ENCODE results near the gene IMPACT. TPM values are rescaled to one million over a fixed set of nuclear protein-coding genes. Genes with fewer than 3 reads are reported as not detected.

IMPACT gene
- total RNA-seq, 4 donors from 2014 or later: 28.5 to 34.1 (median 32.6) TPM

GRCh38 chr18:24420551-24420950 is 5.9 kb upstream of the IMPACT start:
- intact Hi-C loops (cut with DNase I): loop anchor here (10.0 kb wide), 1 partner anchor 66 kb away; no protein-coding TSS in a partner anchor
- Histone ChIP-seq H3K36me3 (no peaks in the 10 kb centered on the region), H3K9me3 (no peaks in the 10 kb centered on the region), H3K27me3 (peaks cover 3% of the 10 kb centered on the region), H3K4me1 (no peaks in the 10 kb centered on the region), H3K27ac (no peak overlapping the region), H3K4me3 (replicated peaks in 1 of 3) (no peak overlapping the region)
- TF ChIP-seq POLR2A (IDR thresholded peaks at IDR 0.05) (no peak), CTCF (IDR thresholded peaks at IDR 0.05) (no peak)
- WGBS, 2 donors: 64 to 80% methylated on average over 4 of the region's 4 CpGs
- no peak for DNase-seq

GRCh38 chr18:24421831-24422230 is 4.6 kb upstream of the IMPACT start:
- no peak overlapping the region for H3K4me3 ChIP-seq (replicated peaks in 1 of 3)
- peaks cover 3% of the 10 kb centered on the region for H3K27me3 ChIP-seq
- no peak overlapping the region for H3K27ac ChIP-seq
- intact Hi-C loops (cut with DNase I): loop anchor here (10.0 kb wide), 1 partner anchor 67 kb away; no protein-coding TSS in a partner anchor
- no peaks in the 10 kb centered on the region for H3K36me3 ChIP-seq
- no peaks in the 10 kb centered on the region for H3K9me3 ChIP-seq
- no peak for DNase-seq
- no peaks in the 10 kb centered on the region for H3K4me1 ChIP-seq
- TF ChIP-seq POLR2A (IDR thresholded peaks at IDR 0.05) (no peak), CTCF (IDR thresholded peaks at IDR 0.05) (no peak)
- WGBS, 2 donors: 79% methylated on average over 1 of the region's 1 CpG

GRCh38 chr18:24426073-24426397 is 435 bp upstream of the IMPACT start:
- H3K4me3 ChIP-seq (replicated peaks in 1 of 3): peak overlapping the region; percentile 59 to 90 (median 76)
- TF ChIP-seq POLR2A (IDR thresholded peaks at IDR 0.05): no peak
- TF ChIP-seq CTCF (IDR thresholded peaks at IDR 0.05): no peak
- no peak for DNase-seq
- intact Hi-C loops (cut with DNase I): loop anchor here (10.0 kb wide), 1 partner anchor 71 kb away; no protein-coding TSS in a partner anchor
- 28 to 34% methylated on average over 11 of the region's 11 CpGs for WGBS, 2 donors
- H3K36me3 ChIP-seq: no peaks in the 10 kb centered on the region
- H3K27ac ChIP-seq: peak overlapping the region; percentile 41 to 84 (median 73)
- peaks cover 8 to 11% of the 10 kb centered on the region in 2 donors for H3K4me1 ChIP-seq
- no peaks in the 10 kb centered on the region for H3K27me3 ChIP-seq
- H3K9me3 ChIP-seq: no peaks in the 10 kb centered on the region

- H3K27ac ChIP-seq: no peak overlapping the region
- DNase-seq: peak in 1 of 2 donors; percentile 2
- no peak for TF ChIP-seq CTCF (IDR thresholded peaks at IDR 0.05)
- H3K4me3 ChIP-seq (replicated peaks in 1 of 3): peak overlapping the region in 2 of 3 donors; percentile 59 to 76
- no peaks in the 10 kb centered on the region for H3K27me3 ChIP-seq
- H3K9me3 ChIP-seq: no peaks in the 10 kb centered on the region
- peaks cover 8 to 11% of the 10 kb centered on the region in 2 donors for H3K4me1 ChIP-seq
- WGBS, 2 donors: 45 to 50% methylated on average over 3 of the region's 3 CpGs
- no peaks in the 10 kb centered on the region for H3K36me3 ChIP-seq
- intact Hi-C loops (cut with DNase I): loop anchor here (10.0 kb wide), 1 partner anchor 73 kb away; no protein-coding TSS in a partner anchor
Measured at GRCh38 chr18:24427484-24427883, 1.0 kb downstream of the IMPACT start.

- Histone ChIP-seq H3K27me3 (no peaks in the 10 kb centered on the region), H3K4me1 (peaks cover 8 to 11% of the 10 kb centered on the region in 2 donors), H3K4me3 (replicated peaks in 1 of 3) (no peak overlapping the region), H3K36me3 (no peaks in the 10 kb centered on the region), H3K9me3 (no peaks in the 10 kb centered on the region), H3K27ac (no peak overlapping the region)
- intact Hi-C loops (cut with DNase I): loop anchor here (10.0 kb wide), 1 partner anchor 74 kb away; no protein-coding TSS in a partner anchor
- 80 to 83% methylated on average over 3 of the region's 3 CpGs for WGBS, 2 donors
- DNase-seq: no peak
- peak in 1 of 6 experiments; percentile 16 for TF ChIP-seq CTCF (IDR thresholded peaks at IDR 0.05)
- no peak for TF ChIP-seq POLR2A (IDR thresholded peaks at IDR 0.05)
Measured at GRCh38 chr18:24428709-24429108, 2.2 kb downstream of the IMPACT start.
